GM23248 (cell line): ENCODE measurements around the gene MAML3.

Experiments
- EZH2 ChIP-seq: fragments of 200-600 bp; sonication (generic); IDR thresholded peaks from 2 replicates; pipeline ENCODE4 v1.6.1; 2018; ENCODE audit warnings: antibody characterized with exemption, mild to moderate bottlenecking; ENCODE audit not compliant: insufficient read depth, poor library complexity, severe bottlenecking
- EZH2phosphoT487 ChIP-seq: fragments of 200-600 bp; sonication (generic); IDR thresholded peaks from 2 replicates; pipeline ENCODE4 v1.6.1; 2018; ENCODE audit warnings: antibody characterized with exemption, moderate library complexity, mild to moderate bottlenecking, low read depth; ENCODE audit not compliant: insufficient read depth

GRCh38 chr4:139720806-139721205 is 433.2 kb downstream of the MAML3 start:
- TF ChIP-seq EZH2 (no peak), EZH2phosphoT487 (no peak)
